ENCODE data around the gene PICALM.

DNA sequence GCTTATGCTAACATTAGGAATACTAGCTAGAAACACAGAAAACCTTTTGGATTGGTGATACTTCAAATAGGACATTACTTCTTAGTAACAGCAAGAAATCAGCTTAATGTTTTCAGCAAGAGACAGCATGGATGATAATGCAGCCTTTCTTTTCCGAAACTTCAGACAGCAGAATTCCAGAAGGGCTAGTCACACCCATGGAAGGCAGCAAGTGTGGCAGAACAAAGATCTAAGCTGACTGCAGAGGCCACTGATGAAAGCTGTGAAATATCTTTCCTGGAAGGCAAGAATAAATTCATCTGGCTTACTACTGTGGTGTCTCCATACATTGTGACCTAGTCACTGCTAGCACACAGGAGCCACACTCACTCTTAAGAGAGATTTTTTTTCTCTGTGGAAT is 113.4 kb downstream of the PICALM start:
- TF ChIP-seq, protein P1, sequence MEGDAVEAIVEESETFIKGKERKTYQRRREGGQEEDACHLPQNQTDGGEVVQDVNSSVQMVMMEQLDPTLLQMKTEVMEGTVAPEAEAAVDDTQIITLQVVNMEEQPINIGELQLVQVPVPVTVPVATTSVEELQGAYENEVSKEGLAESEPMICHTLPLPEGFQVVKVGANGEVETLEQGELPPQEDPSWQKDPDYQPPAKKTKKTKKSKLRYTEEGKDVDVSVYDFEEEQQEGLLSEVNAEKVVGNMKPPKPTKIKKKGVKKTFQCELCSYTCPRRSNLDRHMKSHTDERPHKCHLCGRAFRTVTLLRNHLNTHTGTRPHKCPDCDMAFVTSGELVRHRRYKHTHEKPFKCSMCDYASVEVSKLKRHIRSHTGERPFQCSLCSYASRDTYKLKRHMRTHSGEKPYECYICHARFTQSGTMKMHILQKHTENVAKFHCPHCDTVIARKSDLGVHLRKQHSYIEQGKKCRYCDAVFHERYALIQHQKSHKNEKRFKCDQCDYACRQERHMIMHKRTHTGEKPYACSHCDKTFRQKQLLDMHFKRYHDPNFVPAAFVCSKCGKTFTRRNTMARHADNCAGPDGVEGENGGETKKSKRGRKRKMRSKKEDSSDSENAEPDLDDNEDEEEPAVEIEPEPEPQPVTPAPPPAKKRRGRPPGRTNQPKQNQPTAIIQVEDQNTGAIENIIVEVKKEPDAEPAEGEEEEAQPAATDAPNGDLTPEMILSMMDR (IDR thresholded peaks at IDR 0.05): no peak
- TF ChIP-seq EZH2 (IDR thresholded peaks at IDR 0.05) (no peak), EZH2phosphoT487 (IDR thresholded peaks at IDR 0.05) (no peak)

Data from neural progenitor cell (in vitro differentiated cells).